ENCODE data around the gene CLDN8.

The CLDN8 gene

GRCh38 chr21:30200000-30200399 lies 15.9 kb downstream of the CLDN8 start:
- TF ChIP-seq, protein P1, sequence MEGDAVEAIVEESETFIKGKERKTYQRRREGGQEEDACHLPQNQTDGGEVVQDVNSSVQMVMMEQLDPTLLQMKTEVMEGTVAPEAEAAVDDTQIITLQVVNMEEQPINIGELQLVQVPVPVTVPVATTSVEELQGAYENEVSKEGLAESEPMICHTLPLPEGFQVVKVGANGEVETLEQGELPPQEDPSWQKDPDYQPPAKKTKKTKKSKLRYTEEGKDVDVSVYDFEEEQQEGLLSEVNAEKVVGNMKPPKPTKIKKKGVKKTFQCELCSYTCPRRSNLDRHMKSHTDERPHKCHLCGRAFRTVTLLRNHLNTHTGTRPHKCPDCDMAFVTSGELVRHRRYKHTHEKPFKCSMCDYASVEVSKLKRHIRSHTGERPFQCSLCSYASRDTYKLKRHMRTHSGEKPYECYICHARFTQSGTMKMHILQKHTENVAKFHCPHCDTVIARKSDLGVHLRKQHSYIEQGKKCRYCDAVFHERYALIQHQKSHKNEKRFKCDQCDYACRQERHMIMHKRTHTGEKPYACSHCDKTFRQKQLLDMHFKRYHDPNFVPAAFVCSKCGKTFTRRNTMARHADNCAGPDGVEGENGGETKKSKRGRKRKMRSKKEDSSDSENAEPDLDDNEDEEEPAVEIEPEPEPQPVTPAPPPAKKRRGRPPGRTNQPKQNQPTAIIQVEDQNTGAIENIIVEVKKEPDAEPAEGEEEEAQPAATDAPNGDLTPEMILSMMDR (IDR thresholded peaks at IDR 0.05; ENCODE audit: low read depth, low read length, missing control alignments) = no peak
- DNase-seq = no peak
- no peak overlapping the region for H3K27ac ChIP-seq
- H3K27me3 ChIP-seq (replicated peaks) = no peaks in the 10 kb centered on the region
- no peaks in the 10 kb centered on the region for H3K36me3 ChIP-seq (replicated peaks)
- no peak overlapping the region for H3K4me3 ChIP-seq (ENCODE audit: low read depth, low read length)
- in situ Hi-C loops (cut with HindIII; ENCODE audit: low pct_ligation_motif_present, low sequenced_read_pairs) = no loop called here

GRCh38 chr21:30194701-30195299 lies 21.1 kb downstream of the CLDN8 start:
- Histone ChIP-seq H3K4me3 (ENCODE audit: low read depth, low read length) (no peak overlapping the region), H3K27me3 (replicated peaks) (no peaks in the 10 kb centered on the region), H3K27ac (no peak overlapping the region), H3K36me3 (replicated peaks) (no peaks in the 10 kb centered on the region)
- DNase-seq = peak; percentile 37
- in situ Hi-C loops (cut with HindIII; ENCODE audit: low pct_ligation_motif_present, low sequenced_read_pairs) = no loop called here
- TF ChIP-seq, protein P1 (IDR thresholded peaks at IDR 0.05; ENCODE audit: low read depth, low read length, missing control alignments) = peak; percentile 56

DNA sequence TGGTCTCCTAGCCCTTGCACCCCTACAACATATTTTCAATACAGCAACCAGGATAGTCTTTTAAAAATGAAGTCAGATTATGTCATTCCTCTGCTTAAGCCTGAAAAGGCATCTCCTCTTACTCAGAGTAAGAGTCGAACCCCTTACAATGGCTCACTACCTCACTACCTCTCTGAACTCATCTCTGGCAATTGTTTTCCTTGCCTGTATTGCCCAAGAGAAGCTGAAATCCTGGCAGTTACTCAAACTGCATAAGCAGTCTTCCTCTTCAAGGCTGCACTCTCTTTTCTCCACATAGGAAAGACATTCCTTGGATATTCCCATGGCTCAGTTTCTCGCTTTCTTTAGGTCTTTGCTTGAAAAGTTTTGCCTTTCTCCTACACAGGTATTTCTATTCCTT lies 22.7 kb downstream of the CLDN8 start:
- in situ Hi-C loops (cut with HindIII; ENCODE audit: low pct_ligation_motif_present, low sequenced_read_pairs) = no loop called here
- Histone ChIP-seq H3K4me3 (ENCODE audit: low read depth, low read length) (no peak overlapping the region), H3K36me3 (replicated peaks) (no peaks in the 10 kb centered on the region), H3K27ac (no peak overlapping the region), H3K27me3 (replicated peaks) (no peaks in the 10 kb centered on the region)
- no peak for DNase-seq
- TF ChIP-seq, protein P1 (IDR thresholded peaks at IDR 0.05; ENCODE audit: low read depth, low read length, missing control alignments) = no peak

- TF ChIP-seq, protein P1 (IDR thresholded peaks at IDR 0.05; ENCODE audit: low read depth, low read length, missing control alignments) = no peak
Observed at GRCh38 chr21:30190554-30190953, 25.3 kb downstream of the CLDN8 start.

GRCh38 chr21:30189773-30190172 lies 26.1 kb downstream of the CLDN8 start:
- in situ Hi-C loops (cut with HindIII; ENCODE audit: low pct_ligation_motif_present, low sequenced_read_pairs) = no loop called here
- H3K36me3 ChIP-seq (replicated peaks) = no peaks in the 10 kb centered on the region

More at GRCh38 chr21:30190554-30190953, 25.3 kb downstream of the CLDN8 start:
- Histone ChIP-seq H3K36me3 (replicated peaks) (no peaks in the 10 kb centered on the region), H3K27ac (no peak overlapping the region), H3K4me3 (ENCODE audit: low read depth, low read length) (no peak overlapping the region), H3K27me3 (replicated peaks) (no peaks in the 10 kb centered on the region)
- no peak for DNase-seq
- in situ Hi-C loops (cut with HindIII; ENCODE audit: low pct_ligation_motif_present, low sequenced_read_pairs) = no loop called here

More at GRCh38 chr21:30189773-30190172, 26.1 kb downstream of the CLDN8 start:
- no peak for DNase-seq
- TF ChIP-seq, protein P1 (IDR thresholded peaks at IDR 0.05; ENCODE audit: low read depth, low read length, missing control alignments) = no peak
- no peaks in the 10 kb centered on the region for H3K27me3 ChIP-seq (replicated peaks)
- H3K4me3 ChIP-seq (ENCODE audit: low read depth, low read length) = no peak overlapping the region
- H3K27ac ChIP-seq = no peak overlapping the region

All from brain microvascular endothelial cell (primary cell).